Measurements from ENCODE around the gene GRN. TPM values are rescaled to one million over a fixed set of nuclear protein-coding genes. Genes with fewer than 3 reads are reported as not detected.
A peak's percentile ranks its signal among the peaks of the same experiment; 100 is the strongest.

Gene GRN
- total RNA-seq, 1 experiment from 2014 or later: 127 TPM

GRCh38 chr17:44350733-44351226 lies 5.7 kb downstream of the GRN start:
- Mint-ChIP-seq H3K4me1 (peaks cover 5 to 13% of the 10 kb centered on the region in 2 experiments), H3K36me3 (ENCODE audit: insufficient read depth in 1 of 3, low read depth in 3 of 3) (peaks cover 3 to 17% (median 6%) of the 10 kb centered on the region in 3 experiments; a peak in 6 of 7 replicates), H3K4me3 (no peak overlapping the region; a peak in 2 of 5 replicates), H3K9me3 (no peaks in the 10 kb centered on the region; a peak in 1 of 5 replicates), H3K27ac (no peak overlapping the region), H3K27me3 (ENCODE audit: low read depth) (peaks cover 5% of the 10 kb centered on the region; the same call in 1 of the 2 replicates)
- H3K4me2 ChIP-seq (ENCODE audit: insufficient read depth, insufficient read length, low read length): no peak overlapping the region
- no peaks in the 10 kb centered on the region for H3K9me3 ChIP-seq (ENCODE audit: control insufficient read depth, low read depth, low read length)
- H2AFZ ChIP-seq (ENCODE audit: low read length): no peak overlapping the region
- WGBS (ENCODE audit: extremely low coverage, insufficient read length, low lambda C conversion rate): no CpG with 5 or more reads among the region's 6 CpGs
- H4K5ac ChIP-seq (ENCODE audit: insufficient read length, low read depth, low read length): no peak overlapping the region
- no peak overlapping the region for H3T11ph ChIP-seq (ENCODE audit: low read length)
- H3K23me2 ChIP-seq (ENCODE audit: insufficient read length, low read depth, low read length, poor library complexity, severe bottlenecking): peaks cover 3% of the 10 kb centered on the region
- no peak overlapping the region for H3K56ac ChIP-seq (ENCODE audit: insufficient read length, low read depth, low read length)
- H2BK15ac ChIP-seq (ENCODE audit: low read depth, low read length): no peak overlapping the region
- H3K79me1 ChIP-seq (ENCODE audit: insufficient read depth, low read depth, low read length, poor library complexity, severe bottlenecking): no peaks in the 10 kb centered on the region
- no peak overlapping the region for H3K9ac ChIP-seq (ENCODE audit: extremely low read depth, insufficient read length, low read length)
- peak; percentile 84 for TF ChIP-seq CTCF (conservative IDR thresholded peaks at IDR 0.05)
- H4K91ac ChIP-seq (ENCODE audit: insufficient read length, low read depth, low read length): no peak overlapping the region
- no peak overlapping the region for H2BK12ac ChIP-seq (ENCODE audit: insufficient read length, low read depth, low read length)
- H3K18ac ChIP-seq (ENCODE audit: insufficient read length, low read depth, low read length): no peak overlapping the region
- H2BK5ac ChIP-seq (ENCODE audit: insufficient read length, low read length): no peak overlapping the region
- no peaks in the 10 kb centered on the region for H3K79me2 ChIP-seq (ENCODE audit: insufficient read depth, low read length)
- no peak overlapping the region for H3K4ac ChIP-seq (ENCODE audit: low read depth, low read length)
- H4K20me1 ChIP-seq (ENCODE audit: control insufficient read depth, insufficient read depth, insufficient read length): no peaks in the 10 kb centered on the region
- no peak overlapping the region for H3K23ac ChIP-seq (ENCODE audit: insufficient read length, low read depth, low read length)
- no peak overlapping the region for H3K14ac ChIP-seq (ENCODE audit: insufficient read depth, low read length)
- no peak overlapping the region for H2BK20ac ChIP-seq (ENCODE audit: low read depth, low read length, poor library complexity, severe bottlenecking)
- H3K27ac ChIP-seq (ENCODE audit: insufficient read length, low read depth, low read length): no peak overlapping the region
- H2BK120ac ChIP-seq (ENCODE audit: low read depth, low read length, poor library complexity, severe bottlenecking): no peak overlapping the region
- no peak overlapping the region for H4K8ac ChIP-seq (replicated peaks; ENCODE audit: insufficient read length, low read depth, low read length)
- peak; percentile 90 for DNase-seq
- H2AK5ac ChIP-seq (ENCODE audit: insufficient read length, low read length): no peak overlapping the region
- no peaks in the 10 kb centered on the region for H3K27me3 ChIP-seq (ENCODE audit: insufficient read depth, low read length)
- no peaks in the 10 kb centered on the region for H3K4me1 ChIP-seq (ENCODE audit: insufficient read depth, low read length)

Measured in H9 (cell line).